ENCODE data around the gene RCAN1. TPM values are rescaled to one million over a fixed set of nuclear protein-coding genes. Genes with fewer than 3 reads are reported as not detected.
A peak's percentile ranks its signal among the peaks of the same experiment; 100 is the strongest.

RCAN1 gene
- polyA plus RNA-seq, 3 donors: 5.2 to 17.5 (median 15.1) TPM

- intact Hi-C loops (cut with micrococcal nuclease): no loop called here
- H3K27me3 ChIP-seq (ENCODE audit: control insufficient read depth in 2 of 2, insufficient read depth in 2 of 2, low read length in 2 of 2): no peaks in the 10 kb centered on the region
Observed at GRCh38 chr21:34603002-34603709, 11.8 kb downstream of the RCAN1 start.

GRCh38 chr21:34602061-34602460, 12.9 kb downstream of the RCAN1 start:
- 100% methylated on average over 4 of the region's 4 CpGs for WGBS (ENCODE audit: insufficient coverage)
- DNase-seq: no peak
- H3K9ac ChIP-seq (ENCODE audit: insufficient read depth, low read length, poor library complexity, severe bottlenecking): no peak overlapping the region
- Mint-ChIP-seq H3K36me3 (peaks cover 7 to 10% of the 10 kb centered on the region in 2 donors), H3K4me1 (peaks cover 5% of the 10 kb centered on the region), H3K27ac (no peak overlapping the region), H3K4me3 (no peak overlapping the region), H3K27me3 (ENCODE audit: low read depth in 3 of 3) (peaks cover 0 to 2% (median 0%) of the 10 kb centered on the region in 3 donors), H3K9me3 (peaks cover 0 to 3% (median 0%) of the 10 kb centered on the region in 7 donors)
- H3K4me2 ChIP-seq (replicated peaks; ENCODE audit: extremely low read depth, low read length, poor library complexity, severe bottlenecking): no peak overlapping the region
- peaks cover 13% of the 10 kb centered on the region for H3K79me2 ChIP-seq (ENCODE audit: insufficient read depth, low read length)
- no peak for TF ChIP-seq CTCF (IDR thresholded peaks at IDR 0.05)
- H2AFZ ChIP-seq (ENCODE audit: insufficient read depth, low read depth, low read length, poor library complexity, severe bottlenecking): no peak overlapping the region
- H3K4me1 ChIP-seq (ENCODE audit: control insufficient read depth in 1 of 2, insufficient read depth in 2 of 2, low read length in 2 of 2): no peaks in the 10 kb centered on the region
- no peak overlapping the region for H3K4me3 ChIP-seq (replicated peaks in 1 of 3; ENCODE audit: low read depth in 2 of 3, low read length in 3 of 3)
- H4K20me1 ChIP-seq (ENCODE audit: insufficient read depth, low read length): peaks cover 13% of the 10 kb centered on the region
- no peaks in the 10 kb centered on the region for H3K9me3 ChIP-seq (replicated peaks in 1 of 2; ENCODE audit: control insufficient read depth in 1 of 2, insufficient read depth in 1 of 2, low read length in 2 of 2)
- intact Hi-C loops (cut with micrococcal nuclease): no loop called here
- no peaks in the 10 kb centered on the region for H3K27me3 ChIP-seq (ENCODE audit: control insufficient read depth in 2 of 2, insufficient read depth in 2 of 2, low read length in 2 of 2)
- no peak overlapping the region for H3K27ac ChIP-seq (ENCODE audit: low read depth in 1 of 2, low read length in 2 of 2)
- peaks cover 0 to 4% of the 10 kb centered on the region in 2 donors for H3K36me3 ChIP-seq (replicated peaks in 1 of 2; ENCODE audit: control insufficient read depth in 1 of 2, insufficient read depth in 2 of 2, low read length in 2 of 2)

More at GRCh38 chr21:34603002-34603709, 11.8 kb downstream of the RCAN1 start:
- H3K9ac ChIP-seq (ENCODE audit: insufficient read depth, low read length, poor library complexity, severe bottlenecking): no peak overlapping the region
- H4K20me1 ChIP-seq (ENCODE audit: insufficient read depth, low read length): peaks cover 9% of the 10 kb centered on the region
- Mint-ChIP-seq H3K36me3 (peaks cover 3 to 7% of the 10 kb centered on the region in 2 donors), H3K27me3 (ENCODE audit: low read depth in 3 of 3) (peaks cover 0 to 2% (median 0%) of the 10 kb centered on the region in 3 donors), H3K27ac (no peak overlapping the region), H3K4me3 (no peak overlapping the region), H3K4me1 (peaks cover 5% of the 10 kb centered on the region), H3K9me3 (peaks cover 0 to 3% (median 0%) of the 10 kb centered on the region in 7 donors)
- peak; percentile 32 to 66 (median 54) for DNase-seq
- WGBS (ENCODE audit: insufficient coverage): 32% methylated on average over 14 of the region's 19 CpGs
- TF ChIP-seq CTCF (IDR thresholded peaks at IDR 0.05): peak; percentile 76
- H2AFZ ChIP-seq (ENCODE audit: insufficient read depth, low read depth, low read length, poor library complexity, severe bottlenecking): no peak overlapping the region
- H3K4me1 ChIP-seq (ENCODE audit: control insufficient read depth in 1 of 2, insufficient read depth in 2 of 2, low read length in 2 of 2): no peaks in the 10 kb centered on the region
- H3K36me3 ChIP-seq (replicated peaks in 1 of 2; ENCODE audit: control insufficient read depth in 1 of 2, insufficient read depth in 2 of 2, low read length in 2 of 2): peaks cover 0 to 4% of the 10 kb centered on the region in 2 donors
- no peak overlapping the region for H3K27ac ChIP-seq (ENCODE audit: low read depth in 1 of 2, low read length in 2 of 2)
- no peak overlapping the region for H3K4me3 ChIP-seq (replicated peaks in 1 of 3; ENCODE audit: low read depth in 2 of 3, low read length in 3 of 3)
- no peak overlapping the region for H3K4me2 ChIP-seq (replicated peaks; ENCODE audit: extremely low read depth, low read length, poor library complexity, severe bottlenecking)
- H3K79me2 ChIP-seq (ENCODE audit: insufficient read depth, low read length): peaks cover 18% of the 10 kb centered on the region
- H3K9me3 ChIP-seq (replicated peaks in 1 of 2; ENCODE audit: control insufficient read depth in 1 of 2, insufficient read depth in 1 of 2, low read length in 2 of 2): no peaks in the 10 kb centered on the region
